ENCODE results near the gene MIR17HG.
"Not testable (repeated sequence)": the region's sequence is repeated elsewhere in the genome, so short reads cannot be mapped to it uniquely, and the experiment has no call there.

MIR17HG gene

GRCh38 chr13:91314888-91315287 is 32.6 kb upstream of the MIR17HG start:
- no peaks in the 10 kb centered on the region for H3K36me3 ChIP-seq (ENCODE audit: control insufficient read depth in 1 of 2, insufficient read depth in 2 of 2, low read length in 2 of 2)
- no peaks in the 10 kb centered on the region for H3K27me3 ChIP-seq (ENCODE audit: low read depth, low read length)
- no peaks in the 10 kb centered on the region for H3K4me1 ChIP-seq (ENCODE audit: control insufficient read depth in 1 of 2, insufficient read depth in 2 of 2, low read length in 2 of 2)
- no peak overlapping the region for H3K4me3 ChIP-seq (ENCODE audit: low read depth in 1 of 2, low read length in 2 of 2)
- H3K27ac ChIP-seq (ENCODE audit: low read length): no peak overlapping the region
- no peaks in the 10 kb centered on the region for H3K9me3 ChIP-seq (ENCODE audit: control insufficient read depth in 1 of 2, low read length in 2 of 2)

GRCh38 chr13:91318886-91319285 is 28.6 kb upstream of the MIR17HG start:
- no peak overlapping the region for H3K4me3 ChIP-seq (ENCODE audit: low read depth in 1 of 2, low read length in 2 of 2)
- no peaks in the 10 kb centered on the region for H3K36me3 ChIP-seq (ENCODE audit: control insufficient read depth in 1 of 2, insufficient read depth in 2 of 2, low read length in 2 of 2)
- no peaks in the 10 kb centered on the region for H3K27me3 ChIP-seq (ENCODE audit: low read depth, low read length)
- H3K4me1 ChIP-seq (ENCODE audit: control insufficient read depth in 1 of 2, insufficient read depth in 2 of 2, low read length in 2 of 2): no peaks in the 10 kb centered on the region
- H3K9me3 ChIP-seq (ENCODE audit: control insufficient read depth in 1 of 2, low read length in 2 of 2): no peaks in the 10 kb centered on the region
- H3K27ac ChIP-seq (ENCODE audit: low read length): no peak overlapping the region

GRCh38 chr13:91319996-91320395 is 27.5 kb upstream of the MIR17HG start:
- H3K36me3 ChIP-seq (ENCODE audit: control insufficient read depth in 1 of 2, insufficient read depth in 2 of 2, low read length in 2 of 2): no peaks in the 10 kb centered on the region
- no peaks in the 10 kb centered on the region for H3K27me3 ChIP-seq (ENCODE audit: low read depth, low read length)
- no peaks in the 10 kb centered on the region for H3K9me3 ChIP-seq (ENCODE audit: control insufficient read depth in 1 of 2, low read length in 2 of 2)
- H3K4me1 ChIP-seq (ENCODE audit: control insufficient read depth in 1 of 2, insufficient read depth in 2 of 2, low read length in 2 of 2): no peaks in the 10 kb centered on the region
- H3K4me3 ChIP-seq (ENCODE audit: low read depth in 1 of 2, low read length in 2 of 2): no peak overlapping the region
- H3K27ac ChIP-seq (ENCODE audit: low read length): no peak overlapping the region

GRCh38 chr13:91320990-91321389 is 26.5 kb upstream of the MIR17HG start:
- not testable (repeated sequence) for H3K27me3 ChIP-seq (ENCODE audit: low read depth, low read length); H3K4me1 ChIP-seq (ENCODE audit: control insufficient read depth in 1 of 2, insufficient read depth in 2 of 2, low read length in 2 of 2); H3K27ac ChIP-seq (ENCODE audit: low read length); H3K9me3 ChIP-seq (ENCODE audit: control insufficient read depth in 1 of 2, low read length in 2 of 2); H3K4me3 ChIP-seq (ENCODE audit: low read depth in 1 of 2, low read length in 2 of 2); H3K36me3 ChIP-seq (ENCODE audit: control insufficient read depth in 1 of 2, insufficient read depth in 2 of 2, low read length in 2 of 2)

- H3K9me3 ChIP-seq (ENCODE audit: control insufficient read depth in 1 of 2, low read length in 2 of 2): no peaks in the 10 kb centered on the region
- no peak overlapping the region for H3K4me3 ChIP-seq (ENCODE audit: low read depth in 1 of 2, low read length in 2 of 2)
- no peaks in the 10 kb centered on the region for H3K27me3 ChIP-seq (ENCODE audit: low read depth, low read length)
- H3K4me1 ChIP-seq (ENCODE audit: control insufficient read depth in 1 of 2, insufficient read depth in 2 of 2, low read length in 2 of 2): no peaks in the 10 kb centered on the region
- no peak overlapping the region for H3K27ac ChIP-seq (ENCODE audit: low read length)
- no peaks in the 10 kb centered on the region for H3K36me3 ChIP-seq (ENCODE audit: control insufficient read depth in 1 of 2, insufficient read depth in 2 of 2, low read length in 2 of 2)
Measured at GRCh38 chr13:91323349-91323748, 24.1 kb upstream of the MIR17HG start.

- Histone ChIP-seq H3K4me3 (ENCODE audit: low read depth in 1 of 2, low read length in 2 of 2) (no peak overlapping the region), H3K4me1 (ENCODE audit: control insufficient read depth in 1 of 2, insufficient read depth in 2 of 2, low read length in 2 of 2) (no peaks in the 10 kb centered on the region), H3K27me3 (ENCODE audit: low read depth, low read length) (no peaks in the 10 kb centered on the region), H3K36me3 (ENCODE audit: control insufficient read depth in 1 of 2, insufficient read depth in 2 of 2, low read length in 2 of 2) (no peaks in the 10 kb centered on the region), H3K27ac (ENCODE audit: low read length) (no peak overlapping the region), H3K9me3 (ENCODE audit: control insufficient read depth in 1 of 2, low read length in 2 of 2) (no peaks in the 10 kb centered on the region)
Measured at GRCh38 chr13:91326146-91326545, 21.3 kb upstream of the MIR17HG start.

GRCh38 chr13:91328726-91329125 is 18.8 kb upstream of the MIR17HG start:
- Histone ChIP-seq H3K27me3 (ENCODE audit: low read depth, low read length) (no peaks in the 10 kb centered on the region), H3K36me3 (ENCODE audit: control insufficient read depth in 1 of 2, insufficient read depth in 2 of 2, low read length in 2 of 2) (no peaks in the 10 kb centered on the region), H3K4me3 (ENCODE audit: low read depth in 1 of 2, low read length in 2 of 2) (no peak overlapping the region), H3K27ac (ENCODE audit: low read length) (no peak overlapping the region), H3K9me3 (ENCODE audit: control insufficient read depth in 1 of 2, low read length in 2 of 2) (no peaks in the 10 kb centered on the region), H3K4me1 (ENCODE audit: control insufficient read depth in 1 of 2, insufficient read depth in 2 of 2, low read length in 2 of 2) (no peaks in the 10 kb centered on the region)

- Histone ChIP-seq H3K27me3 (ENCODE audit: low read depth, low read length) (no peaks in the 10 kb centered on the region), H3K4me3 (ENCODE audit: low read depth in 1 of 2, low read length in 2 of 2) (no peak overlapping the region), H3K9me3 (ENCODE audit: control insufficient read depth in 1 of 2, low read length in 2 of 2) (no peaks in the 10 kb centered on the region), H3K27ac (ENCODE audit: low read length) (no peak overlapping the region), H3K4me1 (ENCODE audit: control insufficient read depth in 1 of 2, insufficient read depth in 2 of 2, low read length in 2 of 2) (no peaks in the 10 kb centered on the region), H3K36me3 (ENCODE audit: control insufficient read depth in 1 of 2, insufficient read depth in 2 of 2, low read length in 2 of 2) (no peaks in the 10 kb centered on the region)
Measured at GRCh38 chr13:91329733-91330132, 17.8 kb upstream of the MIR17HG start.

- no peaks in the 10 kb centered on the region for H3K9me3 ChIP-seq (ENCODE audit: control insufficient read depth in 1 of 2, low read length in 2 of 2)
- H3K27me3 ChIP-seq (ENCODE audit: low read depth, low read length): no peaks in the 10 kb centered on the region
- no peaks in the 10 kb centered on the region for H3K36me3 ChIP-seq (ENCODE audit: control insufficient read depth in 1 of 2, insufficient read depth in 2 of 2, low read length in 2 of 2)
- no peak overlapping the region for H3K27ac ChIP-seq (ENCODE audit: low read length)
- no peak overlapping the region for H3K4me3 ChIP-seq (ENCODE audit: low read depth in 1 of 2, low read length in 2 of 2)
- H3K4me1 ChIP-seq (ENCODE audit: control insufficient read depth in 1 of 2, insufficient read depth in 2 of 2, low read length in 2 of 2): no peaks in the 10 kb centered on the region
Measured at GRCh38 chr13:91331047-91331915, 16.2 kb upstream of the MIR17HG start.

GRCh38 chr13:91346062-91346461 is 1.4 kb upstream of the MIR17HG start:
- no peaks in the 10 kb centered on the region for H3K9me3 ChIP-seq (ENCODE audit: control insufficient read depth in 1 of 2, low read length in 2 of 2)
- H3K36me3 ChIP-seq (ENCODE audit: control insufficient read depth in 1 of 2, insufficient read depth in 2 of 2, low read length in 2 of 2): peaks cover 0 to 10% of the 10 kb centered on the region in 2 donors
- H3K4me1 ChIP-seq (ENCODE audit: control insufficient read depth in 1 of 2, insufficient read depth in 2 of 2, low read length in 2 of 2): peaks cover 3 to 10% of the 10 kb centered on the region in 2 donors
- H3K4me3 ChIP-seq (ENCODE audit: low read depth in 1 of 2, low read length in 2 of 2): no peak overlapping the region
- H3K27me3 ChIP-seq (ENCODE audit: low read depth, low read length): no peaks in the 10 kb centered on the region
- no peak overlapping the region for H3K27ac ChIP-seq (ENCODE audit: low read length)

- Histone ChIP-seq H3K27me3 (ENCODE audit: low read depth, low read length) (no peaks in the 10 kb centered on the region), H3K4me3 (ENCODE audit: low read depth in 1 of 2, low read length in 2 of 2) (peak overlapping the region; percentile 75 to 77), H3K9me3 (ENCODE audit: control insufficient read depth in 1 of 2, low read length in 2 of 2) (no peaks in the 10 kb centered on the region), H3K27ac (ENCODE audit: low read length) (peak overlapping the region; percentile 56), H3K4me1 (ENCODE audit: control insufficient read depth in 1 of 2, insufficient read depth in 2 of 2, low read length in 2 of 2) (peaks cover 3 to 10% of the 10 kb centered on the region in 2 donors), H3K36me3 (ENCODE audit: control insufficient read depth in 1 of 2, insufficient read depth in 2 of 2, low read length in 2 of 2) (peaks cover 0 to 13% of the 10 kb centered on the region in 2 donors)
Measured at GRCh38 chr13:91346850-91347201, 661 bp upstream of the MIR17HG start.

Data from muscle layer of duodenum (tissue), 2 donors.